HEK293 (cell line): ENCODE measurements around the gene HIBCH.

Experiments used
- CTCF ChIA-PET: fragments of 350-600 bp; formaldehyde crosslinking; extraction: SDS; loops from one replicate; lab custom pipeline; 2021; ENCODE audit warnings: antibody characterized with exemption; lab: Yijun Ruan, JAX
- POLR2A ChIA-PET: fragments of 300-600 bp; formaldehyde crosslinking; extraction: SDS; loops from one replicate; lab custom pipeline; 2020; ENCODE audit warnings: antibody characterized with exemption, inconsistent platforms; lab: Yijun Ruan, JAX
- H3K27ac ChIP-seq: fragments of 200-500 bp; sonication (Bioruptor generic); 2 replicates; pipeline ENCODE4 v1.5.1; 2014; ENCODE audit warnings: low read depth, low read length, control low read depth, inconsistent platforms; ENCODE audit errors: extremely low read depth
- H3K36me3 ChIP-seq, 2 experiments: fragments of 200-500 bp in 1 of 2; sonication (Bioruptor generic) in 1 of 2; 1 replicate in 1 of 2; 2 replicates in 1 of 2; pipeline ENCODE4 v1.5.1; 2014 to 2017; ENCODE audit warnings: inconsistent platforms in 2 of 2, low read length in 2 of 2; ENCODE audit not compliant: control insufficient read depth in 2 of 2, insufficient read depth in 1 of 2
- H3K4me1 ChIP-seq: fragments of 200-500 bp; sonication (Bioruptor generic); 2 replicates; pipeline ENCODE4 v1.5.1; 2014; ENCODE audit warnings: mild to moderate bottlenecking, low read length, inconsistent platforms; ENCODE audit not compliant: control insufficient read depth, insufficient read depth
- H3K4me3 ChIP-seq: 2 replicates; pipeline ENCODE4 v1.5.1; 2011; ENCODE audit warnings: low read depth, mild to moderate bottlenecking, control low read depth, low read length, moderate library complexity
- H3K9me3 ChIP-seq: fragments of 200-500 bp; sonication (Bioruptor generic); 2 replicates; pipeline ENCODE4 v1.5.1; 2014; ENCODE audit warnings: low read depth, low read length, inconsistent platforms; ENCODE audit not compliant: control insufficient read depth, insufficient read depth
- BCL11B ChIP-seq: fragments of 450-650 bp; formaldehyde crosslinking; IDR thresholded peaks from 2 replicates; pipeline ENCODE4 v1.5.1; 2016; ENCODE audit warnings: low read depth, missing biosample characterization, missing genetic modification characterization
- KLF17 ChIP-seq: fragments of 450-650 bp; formaldehyde crosslinking; IDR thresholded peaks from 2 replicates; pipeline ENCODE4 v1.5.1; 2016; ENCODE audit warnings: missing biosample characterization, missing genetic modification characterization
- KLF9 ChIP-seq: fragments of 450-650 bp; formaldehyde crosslinking; IDR thresholded peaks from 2 replicates; pipeline ENCODE4 v1.5.1; 2016; ENCODE audit warnings: missing biosample characterization, missing genetic modification characterization, low read depth
- MZF1 ChIP-seq: fragments of 450-650 bp; formaldehyde crosslinking; IDR thresholded peaks from 2 replicates; pipeline ENCODE4 v1.5.1; 2017; ENCODE audit warnings: missing biosample characterization, missing genetic modification characterization, borderline replicate concordance
- PBX3 ChIP-seq: sonication (generic); formaldehyde crosslinking; IDR thresholded peaks from 2 replicates; pipeline ENCODE4 v1.8.1; 2022; ENCODE audit warnings: mild to moderate bottlenecking, moderate library complexity, missing genetic modification reagents
- SP3 ChIP-seq: fragments of 450-650 bp; formaldehyde crosslinking; IDR thresholded peaks from 2 replicates; pipeline ENCODE4 v1.5.1; 2016; ENCODE audit warnings: missing biosample characterization, missing genetic modification characterization
- TSHZ1 ChIP-seq: fragments of 450-650 bp; formaldehyde crosslinking; IDR thresholded peaks from 2 replicates; pipeline ENCODE4 v1.5.1; 2016; ENCODE audit warnings: missing biosample characterization, missing genetic modification characterization, borderline replicate concordance
- WT1 ChIP-seq: fragments of 450-650 bp; formaldehyde crosslinking; IDR thresholded peaks from 2 replicates; pipeline ENCODE4 v1.5.1; 2016; ENCODE audit warnings: missing biosample characterization, missing genetic modification characterization
- ZBTB21 ChIP-seq: fragments of 450-650 bp; formaldehyde crosslinking; IDR thresholded peaks from 2 replicates; pipeline ENCODE4 v1.5.1; 2017; ENCODE audit warnings: missing biosample characterization, missing genetic modification characterization
- ZEB2 ChIP-seq: fragments of 450-650 bp; formaldehyde crosslinking; IDR thresholded peaks from 2 replicates; pipeline ENCODE4 v1.5.1; 2016; ENCODE audit warnings: missing biosample characterization, missing genetic modification characterization
- ZNF112 ChIP-seq: fragments of 450-650 bp; formaldehyde crosslinking; IDR thresholded peaks from 2 replicates; pipeline ENCODE4 v1.5.0; 2017; ENCODE audit warnings: missing biosample characterization, missing genetic modification characterization
- ZNF121 ChIP-seq: fragments of 450-650 bp; formaldehyde crosslinking; IDR thresholded peaks from 2 replicates; pipeline ENCODE4 v1.5.1; 2016; ENCODE audit warnings: missing biosample characterization, missing genetic modification characterization
- ZNF140 ChIP-seq: fragments of 450-650 bp; formaldehyde crosslinking; IDR thresholded peaks from 2 replicates; pipeline ENCODE4 v1.5.1; 2016; ENCODE audit warnings: missing biosample characterization, missing genetic modification characterization
- ZNF292 ChIP-seq: fragments of 450-650 bp; formaldehyde crosslinking; IDR thresholded peaks from 2 replicates; pipeline ENCODE4 v1.5.1; 2016; ENCODE audit warnings: low read depth, missing biosample characterization, missing genetic modification characterization, borderline replicate concordance
- ZNF366 ChIP-seq: fragments of 450-650 bp; formaldehyde crosslinking; conservative IDR thresholded peaks from 2 replicates; pipeline ENCODE4 v1.5.1; 2016; ENCODE audit warnings: missing biosample characterization, missing genetic modification characterization
- ZNF423 ChIP-seq: fragments of 450-650 bp; formaldehyde crosslinking; IDR thresholded peaks from 2 replicates; pipeline ENCODE4 v1.5.1; 2016; ENCODE audit warnings: missing biosample characterization, missing genetic modification characterization
- ZNF501 ChIP-seq: fragments of 450-650 bp; formaldehyde crosslinking; IDR thresholded peaks from 2 replicates; pipeline ENCODE4 v1.5.1; 2016; ENCODE audit warnings: missing biosample characterization, missing genetic modification characterization
- ZNF544 ChIP-seq: fragments of 450-650 bp; formaldehyde crosslinking; IDR thresholded peaks from 2 replicates; pipeline ENCODE4 v1.5.0; 2017; ENCODE audit warnings: missing biosample characterization, missing genetic modification characterization
- ZNF610 ChIP-seq: fragments of 450-650 bp; formaldehyde crosslinking; IDR thresholded peaks from 2 replicates; pipeline ENCODE4 v1.5.1; 2016; ENCODE audit warnings: missing biosample characterization, missing genetic modification characterization, borderline replicate concordance
- ZNF707 ChIP-seq: fragments of 450-650 bp; formaldehyde crosslinking; IDR thresholded peaks from 2 replicates; pipeline ENCODE4 v1.5.1; 2016; ENCODE audit warnings: missing biosample characterization, missing genetic modification characterization
- ZNF76 ChIP-seq: fragments of 450-650 bp; formaldehyde crosslinking; IDR thresholded peaks from 2 replicates; pipeline ENCODE4; 2016; ENCODE audit warnings: low read depth, missing biosample characterization, missing genetic modification characterization, borderline replicate concordance

HIBCH gene

GRCh38 chr2:190162851-190163250 lies 156.8 kb downstream of the HIBCH start:
- ChIA-PET CTCF (no interaction called here), POLR2A (no interaction called here)
- Histone ChIP-seq H3K9me3 (no peaks in the 10 kb centered on the region), H3K4me1 (no peaks in the 10 kb centered on the region), H3K4me3 (no peak overlapping the region), H3K27ac (no peak overlapping the region), H3K36me3 (no peaks in the 10 kb centered on the region)
- TF ChIP-seq MZF1 (tag by site-specific recombination) (no peak), ZEB2 (tag by site-specific recombination) (no peak), TSHZ1 (tag by site-specific recombination) (no peak), ZBTB21 (tag by site-specific recombination) (no peak), ZNF140 (tag by site-specific recombination) (no peak), ZNF501 (tag by site-specific recombination) (no peak), ZNF610 (tag by site-specific recombination) (no peak), ZNF121 (tag by site-specific recombination) (no peak), ZNF292 (tag by site-specific recombination) (no peak)

- H3K27ac ChIP-seq = no peak overlapping the region
- ChIA-PET CTCF (no interaction called here), POLR2A (no interaction called here)
- no peak overlapping the region for H3K4me3 ChIP-seq
- no peaks in the 10 kb centered on the region for H3K36me3 ChIP-seq
- H3K4me1 ChIP-seq = no peaks in the 10 kb centered on the region
- TF ChIP-seq WT1 (tag by site-specific recombination) = no peak
- TF ChIP-seq KLF17 = no peak
- no peak for TF ChIP-seq SP3
- TF ChIP-seq ZNF366 (tag by site-specific recombination) = no peak
- no peak for TF ChIP-seq ZNF544 (tag by site-specific recombination)
- TF ChIP-seq ZNF112 (tag by site-specific recombination) = no peak
- TF ChIP-seq ZNF76 (tag by site-specific recombination) = no peak
- no peak for TF ChIP-seq ZNF707 (tag by site-specific recombination)
- no peak for TF ChIP-seq PBX3 (CRISPR knock-in tag)
- TF ChIP-seq ZNF423 (tag by site-specific recombination) = no peak
- no peak for TF ChIP-seq KLF9 (tag by site-specific recombination)
- no peak for TF ChIP-seq BCL11B (tag by site-specific recombination)
- no peaks in the 10 kb centered on the region for H3K9me3 ChIP-seq
Measured at GRCh38 chr2:190159453-190159852, 160.2 kb downstream of the HIBCH start.
